CD4-positive, alpha-beta T cell treated with Interleukin-10 for 1 hour (primary cell): ENCODE data around the gene MSRB1.
A peak's percentile ranks its signal among the peaks of the same experiment; 100 is the strongest.

Experiments
- DNase-seq: peaks from one replicate; pipeline ENCODE4 v3.0.0-alpha.2; 2020

The MSRB1 gene, protein sequence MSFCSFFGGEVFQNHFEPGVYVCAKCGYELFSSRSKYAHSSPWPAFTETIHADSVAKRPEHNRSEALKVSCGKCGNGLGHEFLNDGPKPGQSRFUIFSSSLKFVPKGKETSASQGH

GRCh38 chr16:1942810-1943726, at the start of gene MSRB1:
MSRB1 (minus strand) TSS chr16:1943199; CDS start chr16:1943156, 43 bp downstream.
- peak; percentile 99 for DNase-seq

GRCh38 chr16:1991948-1992703, 49.1 kb upstream of the MSRB1 start:
- peak; percentile 98 for DNase-seq

GRCh38 chr16:1991588-1991947, 48.6 kb upstream of the MSRB1 start:
- peak; percentile 17 for DNase-seq

- DNase-seq, result peak; percentile 71
These were observed 48.1 kb upstream of the MSRB1 start for GRCh38 chr16:1991135-1991551.

DNA sequence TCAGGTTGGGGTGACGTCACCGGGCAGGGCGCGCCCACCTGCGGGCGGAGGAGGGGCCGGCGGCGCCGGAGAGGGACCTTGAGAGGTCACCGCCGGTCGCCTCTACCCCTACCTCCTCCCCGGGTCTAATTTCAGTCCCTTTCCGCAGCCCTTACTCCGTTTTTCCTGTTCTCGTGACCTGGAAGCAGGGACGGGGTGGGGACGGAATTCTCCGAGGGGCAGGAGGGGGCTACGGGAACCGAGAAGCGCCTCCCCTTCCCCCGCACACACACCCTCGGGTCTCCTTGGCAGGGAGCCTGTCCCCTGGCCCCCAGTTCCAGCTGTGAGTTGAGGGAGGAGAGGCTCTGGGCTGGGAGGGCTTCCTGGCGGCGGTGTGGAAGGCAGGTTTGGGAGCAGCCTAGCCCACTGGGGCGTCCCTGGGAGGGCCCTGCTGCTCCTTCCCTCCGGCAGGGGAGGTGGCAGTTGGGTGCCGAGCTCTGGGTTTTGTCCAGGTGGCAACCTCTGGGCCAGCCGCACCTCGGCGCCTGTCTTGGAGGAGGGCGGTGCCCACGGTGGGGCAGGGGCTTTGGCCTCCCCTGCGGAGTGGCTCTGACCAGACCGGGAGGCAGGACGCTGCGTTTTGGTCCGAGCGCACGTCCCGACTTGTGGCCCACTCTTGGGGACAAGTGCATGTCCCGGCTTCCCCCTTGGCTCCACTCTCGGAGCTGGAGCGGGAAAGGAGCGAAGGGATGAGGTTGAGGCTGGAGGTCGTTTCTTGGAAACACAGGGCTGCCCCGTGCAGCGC, 47.5 kb upstream of the MSRB1 start:
- peak; percentile 65 for DNase-seq

DNA sequence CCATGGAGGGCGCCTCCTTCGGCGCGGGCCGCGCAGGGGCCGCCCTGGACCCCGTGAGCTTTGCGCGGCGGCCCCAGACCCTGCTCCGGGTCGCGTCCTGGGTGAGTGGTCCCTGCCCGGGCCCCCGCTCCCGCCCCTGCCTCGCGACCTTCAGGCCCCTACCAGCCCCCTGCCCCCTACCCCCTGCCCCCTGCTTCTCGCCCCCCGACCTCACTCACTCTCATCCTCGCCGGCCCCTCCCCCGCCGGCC, 47.0 kb upstream of the MSRB1 start:
- no peak for DNase-seq

DNA sequence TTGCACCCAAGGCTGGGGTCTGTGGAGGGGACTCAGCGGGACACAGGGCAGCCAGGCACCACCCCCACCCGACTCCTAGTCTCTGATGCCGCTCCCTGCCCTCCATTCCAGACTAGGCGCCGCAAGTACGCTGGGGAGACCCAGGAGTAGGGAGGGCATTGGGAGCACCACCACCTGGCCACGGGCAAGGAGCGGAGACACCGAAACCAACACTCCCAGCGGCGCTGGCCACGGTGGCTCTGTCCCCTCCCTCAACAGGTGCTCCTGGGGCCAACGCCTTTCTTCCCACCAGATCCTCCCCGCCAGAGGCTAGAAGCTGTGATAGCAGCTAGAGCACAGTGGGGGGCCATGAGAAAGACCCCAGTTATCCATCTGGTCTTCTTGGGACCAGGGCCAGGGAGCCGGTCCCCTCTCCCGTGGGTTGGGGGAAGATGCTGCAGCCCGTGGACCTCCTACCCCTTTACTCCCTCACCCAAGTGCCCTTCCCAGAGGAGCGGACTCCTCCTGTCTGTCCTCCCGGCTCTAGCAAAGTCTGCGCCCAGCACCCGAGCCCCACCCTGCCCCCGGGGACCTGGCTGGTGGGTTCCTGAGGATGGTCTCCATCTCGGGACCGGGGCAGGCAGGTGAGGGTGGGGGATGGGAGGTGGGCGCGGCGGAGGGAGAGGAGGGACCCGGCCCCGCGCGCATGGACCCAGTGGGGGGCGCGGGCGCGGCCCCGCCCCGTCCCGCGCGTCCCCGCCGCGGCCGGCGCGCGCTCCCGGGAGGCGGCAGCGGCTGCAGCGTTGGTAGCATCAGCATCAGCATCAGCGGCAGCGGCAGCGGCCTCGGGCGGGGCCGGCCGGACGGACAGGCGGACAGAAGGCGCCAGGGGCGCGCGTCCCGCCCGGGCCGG, 46.5 kb upstream of the MSRB1 start, which contains the start of gene SYNGR3:
Gene SYNGR3 (plus strand): TSS at position 762 of the 892 bp plus-strand sequence. CDS start 133 bp downstream, outside the sequence.
- peak; percentile 28 for DNase-seq

DNA sequence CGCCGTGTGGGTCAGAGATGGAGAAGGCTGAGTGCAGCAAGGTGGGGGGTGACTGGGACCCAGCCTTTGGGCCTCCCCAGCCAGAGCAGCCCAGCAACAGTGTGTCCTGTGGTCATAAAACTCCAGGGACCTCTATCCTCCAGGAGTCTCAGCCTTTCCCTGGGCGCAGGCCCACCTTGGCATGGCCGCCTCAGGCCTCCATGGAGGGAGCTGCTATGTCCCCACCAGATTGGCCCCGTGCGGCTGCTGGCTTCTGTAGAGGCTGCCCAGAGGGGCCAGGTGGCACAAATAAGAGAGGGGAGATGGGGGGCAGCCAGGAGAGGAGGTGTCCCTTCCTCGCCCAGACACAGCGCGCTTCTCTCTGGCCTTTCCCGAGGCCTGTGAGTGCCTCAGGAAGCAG, 44.2 kb upstream of the MSRB1 start:
- DNase-seq, result no peak

GRCh38 chr16:1985466-1986150, 42.6 kb upstream of the MSRB1 start:
- no peak for DNase-seq

GRCh38 chr16:1984347-1985225, 41.6 kb upstream of the MSRB1 start:
- DNase-seq, result no peak

DNA sequence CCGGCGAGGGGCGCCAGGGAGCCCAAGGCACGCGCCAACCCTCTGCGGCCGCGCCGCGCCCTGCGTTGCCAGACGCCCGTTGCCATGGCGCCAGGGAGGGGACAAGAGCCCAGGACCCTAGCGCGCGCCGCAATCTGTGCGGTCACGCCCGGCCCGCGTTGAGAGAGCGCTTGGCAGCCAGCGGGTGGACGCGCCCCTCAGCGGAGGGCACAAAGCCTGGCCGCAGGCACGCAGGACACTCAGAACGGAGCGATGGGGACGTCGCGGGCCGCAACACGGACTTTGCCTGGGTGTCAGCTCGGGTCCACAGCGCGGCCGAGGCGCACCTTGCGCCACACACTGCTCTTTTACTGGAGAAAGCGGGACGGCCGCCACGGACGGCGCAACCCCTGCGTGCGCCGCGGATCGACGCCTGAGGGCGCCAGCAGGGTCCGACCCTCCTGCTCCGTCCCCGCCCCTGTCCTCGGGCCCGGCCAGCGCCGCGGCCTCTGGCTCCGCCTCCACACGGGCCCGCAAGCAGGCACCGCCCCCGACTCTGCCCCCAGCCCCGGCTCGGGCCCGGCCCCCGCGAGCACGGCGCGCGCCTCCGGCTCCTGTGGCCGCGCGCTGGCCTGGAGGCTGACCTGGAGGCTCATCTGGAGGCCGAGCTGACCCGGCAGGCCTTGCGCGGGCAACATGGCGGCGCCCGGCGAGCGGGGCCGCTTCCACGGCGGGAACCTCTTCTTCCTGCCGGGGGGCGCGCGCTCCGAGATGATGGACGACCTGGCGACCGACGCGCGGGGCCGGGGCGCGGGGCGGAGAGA, 40.7 kb upstream of the MSRB1 start, which contains the start of gene GFER:
Gene GFER (plus strand): TSS at position 650 of the 803 bp plus-strand sequence. CDS start 26 bp downstream, at position 676.
- peak; percentile 83 for DNase-seq

DNA sequence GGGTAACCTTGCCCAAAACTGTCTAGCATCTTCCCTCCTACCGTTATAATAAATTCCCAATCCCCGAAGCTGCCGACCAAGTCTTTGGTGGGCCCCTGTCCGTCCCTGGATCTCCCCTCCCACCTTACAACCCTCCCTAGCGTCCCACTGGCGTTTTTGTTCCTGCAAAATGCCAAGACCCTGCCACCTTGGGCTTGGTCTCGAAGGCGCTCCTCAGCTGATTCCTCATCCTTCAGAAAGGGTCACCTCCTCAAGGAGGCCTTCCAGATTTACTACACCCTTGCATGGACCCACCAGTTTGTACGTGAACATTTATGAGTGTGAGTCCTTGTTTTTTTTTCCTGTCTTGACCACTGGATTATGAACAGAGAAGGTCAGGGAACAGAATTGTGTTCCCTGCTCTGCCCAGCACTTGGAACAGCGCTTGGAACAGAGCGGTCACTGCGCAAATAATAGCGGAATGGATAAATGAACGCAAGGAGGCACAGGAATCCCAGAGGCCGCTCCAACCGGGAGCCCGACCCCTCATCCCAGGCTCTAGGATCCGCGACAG, 40.1 kb upstream of the MSRB1 start:
- DNase-seq, result no peak

GRCh38 chr16:1982013-1982433, 39.0 kb upstream of the MSRB1 start:
- no peak for DNase-seq

DNA sequence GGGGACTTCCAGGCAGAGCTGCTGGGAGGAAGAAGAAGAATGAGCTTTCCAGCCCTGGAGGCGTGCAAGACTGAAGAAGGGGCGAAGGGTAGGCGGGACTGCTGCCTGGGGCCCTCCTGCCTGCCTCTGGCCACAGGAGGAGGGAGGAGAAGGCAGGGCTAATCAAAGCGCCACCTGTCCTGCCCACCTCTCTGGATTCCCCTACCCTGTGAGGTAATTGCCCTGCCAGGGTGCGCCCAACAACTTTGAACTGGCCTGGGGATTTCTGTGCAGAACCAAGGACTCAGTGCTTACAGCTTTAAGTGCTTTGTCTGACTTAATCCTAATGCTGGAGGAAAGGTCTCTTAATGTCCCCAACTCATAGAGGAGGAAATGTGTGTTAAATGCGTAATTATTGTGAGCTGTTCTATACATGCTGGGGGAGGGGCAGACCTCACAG, 38.4 kb upstream of the MSRB1 start, which contains the start of gene NOXO1:
Gene NOXO1 (minus strand): TSS at position 72 of the 439 bp plus-strand sequence. CDS start 290 bp downstream, outside the sequence.
- no peak for DNase-seq

DNA sequence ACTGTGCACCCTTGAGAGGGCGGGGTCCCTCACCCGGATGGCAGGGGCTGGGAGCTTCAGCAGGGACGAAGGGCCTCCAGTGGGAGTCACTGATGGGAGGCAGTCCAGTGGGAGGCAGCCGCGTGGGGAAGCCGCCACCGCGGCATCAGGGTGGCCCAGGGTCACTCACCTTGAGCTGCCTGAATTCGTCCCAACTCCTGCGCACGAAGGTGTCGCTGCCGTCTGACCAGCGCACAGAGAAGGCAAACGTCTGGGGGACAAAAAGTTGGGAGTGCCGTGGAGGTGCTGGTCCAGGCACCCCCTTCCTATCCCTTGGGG, 37.7 kb upstream of the MSRB1 start:
- no peak for DNase-seq

GRCh38 chr16:1980030-1980769, 37.2 kb upstream of the MSRB1 start:
- no peak for DNase-seq

GRCh38 chr16:1979271-1980029, 36.5 kb upstream of the MSRB1 start:
- DNase-seq, result peak; percentile 54
